Measurements from ENCODE around the gene LSG1.

DNA sequence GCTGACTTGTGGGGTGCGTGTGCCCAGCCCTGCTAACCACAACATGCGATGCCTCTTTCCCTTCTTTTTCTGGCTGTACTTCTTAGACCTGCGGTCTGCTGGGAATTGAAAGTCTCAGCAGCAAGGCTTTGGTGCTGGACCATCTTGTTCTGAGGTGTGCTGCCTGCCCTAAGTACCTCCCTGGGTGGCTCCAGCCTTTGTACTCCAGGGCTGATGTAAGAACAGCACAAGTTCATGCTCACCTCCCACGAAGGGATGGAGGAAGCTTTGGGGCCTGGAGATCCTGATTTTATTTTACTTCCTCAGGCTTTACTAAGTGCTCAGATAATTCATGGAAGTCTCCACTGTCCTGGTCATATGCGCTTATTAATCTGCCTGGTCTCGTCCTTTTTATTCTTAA is 42.6 kb upstream of the LSG1 start:
- TF ChIP-seq, protein P1, sequence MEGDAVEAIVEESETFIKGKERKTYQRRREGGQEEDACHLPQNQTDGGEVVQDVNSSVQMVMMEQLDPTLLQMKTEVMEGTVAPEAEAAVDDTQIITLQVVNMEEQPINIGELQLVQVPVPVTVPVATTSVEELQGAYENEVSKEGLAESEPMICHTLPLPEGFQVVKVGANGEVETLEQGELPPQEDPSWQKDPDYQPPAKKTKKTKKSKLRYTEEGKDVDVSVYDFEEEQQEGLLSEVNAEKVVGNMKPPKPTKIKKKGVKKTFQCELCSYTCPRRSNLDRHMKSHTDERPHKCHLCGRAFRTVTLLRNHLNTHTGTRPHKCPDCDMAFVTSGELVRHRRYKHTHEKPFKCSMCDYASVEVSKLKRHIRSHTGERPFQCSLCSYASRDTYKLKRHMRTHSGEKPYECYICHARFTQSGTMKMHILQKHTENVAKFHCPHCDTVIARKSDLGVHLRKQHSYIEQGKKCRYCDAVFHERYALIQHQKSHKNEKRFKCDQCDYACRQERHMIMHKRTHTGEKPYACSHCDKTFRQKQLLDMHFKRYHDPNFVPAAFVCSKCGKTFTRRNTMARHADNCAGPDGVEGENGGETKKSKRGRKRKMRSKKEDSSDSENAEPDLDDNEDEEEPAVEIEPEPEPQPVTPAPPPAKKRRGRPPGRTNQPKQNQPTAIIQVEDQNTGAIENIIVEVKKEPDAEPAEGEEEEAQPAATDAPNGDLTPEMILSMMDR (IDR thresholded peaks at IDR 0.05), result no peak
- TF ChIP-seq POLR2A (IDR thresholded peaks at IDR 0.05; ENCODE audit: low read depth) (no peak), EP300 (IDR thresholded peaks at IDR 0.05) (no peak), POLR2AphosphoS5 (IDR thresholded peaks at IDR 0.05) (no peak)
